Fibroblast of mammary gland (primary cell): Measurements from ENCODE around the gene GALNT17.
A peak's percentile ranks its signal among the peaks of the same experiment; 100 is the strongest.

Source experiments
- DNase-seq: peaks from one replicate; pipeline ENCODE4 v3.0.0-alpha.2; 2010; ENCODE audit warnings: low read depth
- H3K4me3 ChIP-seq: 2 replicates; pipeline ENCODE4 v1.5.1; 2011; ENCODE audit warnings: low read depth, mild to moderate bottlenecking, low read length, moderate library complexity; ENCODE audit not compliant: control insufficient read depth
- CTCF ChIP-seq: conservative IDR thresholded peaks from 2 replicates; pipeline ENCODE4 v1.5.1; 2011; ENCODE audit warnings: low read depth, low read length, inconsistent platforms; ENCODE audit not compliant: control insufficient read depth, insufficient read depth

Gene GALNT17

DNA sequence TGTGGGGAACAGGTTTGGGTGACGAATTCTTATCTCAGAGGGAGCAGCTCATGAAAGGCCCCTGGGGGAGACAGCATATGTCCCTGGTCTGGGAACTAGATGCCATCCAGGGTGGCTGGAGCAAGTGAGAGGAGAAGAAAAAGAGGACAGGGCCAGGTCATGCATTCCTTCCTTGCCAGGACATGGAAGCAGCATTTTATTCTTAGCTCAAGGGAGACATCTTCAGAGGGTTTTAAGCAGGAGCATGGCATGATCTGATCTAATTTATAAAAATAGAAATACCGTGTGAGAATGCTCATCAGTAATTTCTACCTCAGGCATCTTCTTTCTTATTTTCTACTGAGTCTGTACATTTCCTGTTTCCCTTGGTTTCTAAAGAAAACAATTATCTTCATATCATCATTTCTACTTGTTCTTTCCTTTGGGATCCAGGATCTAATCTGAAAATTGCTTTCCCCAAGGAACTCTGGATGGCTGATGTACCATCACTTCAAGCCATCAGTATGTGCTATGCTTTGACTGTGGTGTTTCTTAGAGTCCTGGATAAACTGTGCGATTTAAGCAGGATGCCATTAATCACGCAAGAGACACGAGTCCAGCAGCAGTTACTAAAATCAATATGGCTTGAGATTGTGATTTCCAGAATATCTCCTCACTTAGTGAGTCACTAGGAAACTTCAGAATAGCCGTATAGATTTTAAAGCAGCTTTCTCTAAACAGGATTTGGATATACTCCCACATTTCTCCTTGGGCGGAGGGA lies 386.2 kb downstream of the GALNT17 start:
- DNase-seq: peak; percentile 12
- no peak overlapping the region for H3K4me3 ChIP-seq
- no peak for TF ChIP-seq CTCF

DNA sequence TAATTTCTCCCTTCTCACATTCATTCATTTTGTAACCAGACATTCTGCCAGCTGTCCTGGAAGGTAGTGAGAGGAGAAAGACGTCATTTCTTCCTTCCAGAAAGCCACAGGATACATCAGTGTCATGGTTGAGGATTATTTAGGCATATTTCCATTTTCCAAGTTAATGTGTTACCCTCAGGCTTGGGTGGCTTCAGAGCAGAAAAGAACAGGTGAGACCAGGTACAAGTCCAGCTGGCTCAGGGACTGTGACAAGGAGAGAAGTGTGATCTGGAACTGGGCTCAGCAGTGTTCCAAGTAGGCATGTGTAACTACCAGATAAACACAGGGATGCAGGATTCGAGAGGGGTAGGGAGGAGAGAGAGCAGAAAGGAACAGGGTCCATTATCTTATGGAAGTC lies 386.9 kb downstream of the GALNT17 start:
- no peak for DNase-seq
- no peak overlapping the region for H3K4me3 ChIP-seq
- no peak for TF ChIP-seq CTCF

- peak; percentile 89 for DNase-seq
- TF ChIP-seq CTCF: no peak
- H3K4me3 ChIP-seq: no peak overlapping the region
Measured at GRCh38 chr7:71521506-71521905, 389.6 kb downstream of the GALNT17 start.

DNA sequence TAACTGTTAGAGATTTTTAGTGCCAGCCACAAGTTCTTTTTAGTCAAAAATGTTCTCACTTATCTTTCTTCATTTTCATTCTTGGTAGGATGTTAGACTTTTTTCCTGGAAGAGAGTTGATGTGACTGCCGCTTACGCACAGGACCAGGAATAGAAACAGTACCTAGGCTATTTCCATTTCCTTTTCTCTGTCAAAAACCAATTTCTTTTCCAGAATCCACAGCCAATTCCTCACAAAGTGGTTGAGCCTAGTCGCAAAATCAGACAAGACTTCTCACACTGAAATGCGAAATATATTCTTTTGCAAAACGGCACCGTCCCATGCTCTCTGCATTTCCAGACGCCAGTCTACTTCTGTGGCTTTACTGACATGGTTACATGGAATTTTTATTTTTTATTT lies 394.2 kb downstream of the GALNT17 start:
- DNase-seq: no peak
- H3K4me3 ChIP-seq: no peak overlapping the region
- TF ChIP-seq CTCF: no peak

DNA sequence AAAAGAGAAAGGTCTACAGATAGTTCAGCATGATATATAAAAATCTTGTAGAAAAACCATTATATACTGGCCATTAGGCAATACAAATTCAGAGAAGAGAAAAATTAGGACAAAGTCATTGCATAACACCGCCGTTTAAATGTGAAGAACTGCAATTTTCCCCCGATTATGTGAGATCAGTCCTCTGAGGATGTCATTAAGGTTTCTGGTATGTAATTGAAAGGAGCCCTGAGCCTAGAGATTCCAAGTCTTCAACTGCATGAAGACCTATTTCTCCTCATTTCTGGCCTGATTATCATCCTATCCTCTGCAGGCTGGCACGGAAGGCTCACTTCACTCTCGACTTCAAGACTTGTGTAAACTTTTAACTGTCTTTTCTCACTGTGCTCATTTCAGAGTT lies 395.3 kb downstream of the GALNT17 start:
- no peak for DNase-seq
- no peak for TF ChIP-seq CTCF
- no peak overlapping the region for H3K4me3 ChIP-seq

GRCh38 chr7:71535616-71536015 lies 403.7 kb downstream of the GALNT17 start:
- TF ChIP-seq CTCF: no peak
- no peak overlapping the region for H3K4me3 ChIP-seq
- DNase-seq: no peak
